Cardiac fibroblast (primary cell): ENCODE data around the gene SEMA7A.
A peak's percentile ranks its signal among the peaks of the same experiment; 100 is the strongest.

ENCODE experiments used
- DNase-seq, 2 donors: peaks; one replicate each; pipeline versions ENCODE4 v3.0.0 to v3.0.0-alpha.2; 2010; ENCODE audit warnings: low read depth in 2 of 2
- H3K4me3 ChIP-seq, 2 donors: replicated peaks in 1 of 2; 1 replicate in 1 of 2; 2 replicates in 1 of 2; pipeline ENCODE4 v1.5.1; 2011; ENCODE audit warnings: low read depth in 2 of 2, low read length in 2 of 2, mild to moderate bottlenecking in 2 of 2, moderate library complexity in 1 of 2
- TF ChIP-seq, protein P1 (sequence below): IDR thresholded peaks from one replicate; pipeline ENCODE4 v1.5.1; 2011; ENCODE audit warnings: low read depth, mild to moderate bottlenecking, low read length, inconsistent platforms

SEMA7A gene

DNA sequence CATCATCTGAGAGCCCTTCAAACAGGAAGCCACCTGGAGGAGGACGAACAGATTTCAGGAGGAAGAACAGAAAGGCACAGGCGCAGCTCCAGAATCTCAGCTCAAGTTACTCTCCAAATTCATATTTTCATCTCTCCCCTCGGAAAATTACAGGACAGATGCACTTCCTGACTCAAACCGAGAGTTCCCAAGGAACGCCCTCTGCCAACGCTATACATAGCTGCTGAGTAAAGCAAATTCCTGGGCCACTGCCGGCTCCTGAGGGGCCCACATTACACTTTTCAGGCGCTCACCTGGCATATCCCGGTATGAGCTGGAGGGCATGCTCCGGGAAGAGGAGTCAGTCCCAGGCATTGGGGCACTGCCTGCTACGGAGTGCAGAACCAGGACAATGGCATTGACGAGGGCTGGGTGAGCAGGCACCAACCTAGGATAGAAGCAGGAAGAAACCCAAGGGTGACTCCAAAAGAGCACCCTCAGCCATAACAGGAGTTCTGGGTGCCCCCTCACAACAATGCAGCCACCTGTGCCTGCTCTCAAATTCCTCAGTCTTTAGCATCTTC, 16.0 kb upstream of the SEMA7A start:
- TF ChIP-seq, protein P1, sequence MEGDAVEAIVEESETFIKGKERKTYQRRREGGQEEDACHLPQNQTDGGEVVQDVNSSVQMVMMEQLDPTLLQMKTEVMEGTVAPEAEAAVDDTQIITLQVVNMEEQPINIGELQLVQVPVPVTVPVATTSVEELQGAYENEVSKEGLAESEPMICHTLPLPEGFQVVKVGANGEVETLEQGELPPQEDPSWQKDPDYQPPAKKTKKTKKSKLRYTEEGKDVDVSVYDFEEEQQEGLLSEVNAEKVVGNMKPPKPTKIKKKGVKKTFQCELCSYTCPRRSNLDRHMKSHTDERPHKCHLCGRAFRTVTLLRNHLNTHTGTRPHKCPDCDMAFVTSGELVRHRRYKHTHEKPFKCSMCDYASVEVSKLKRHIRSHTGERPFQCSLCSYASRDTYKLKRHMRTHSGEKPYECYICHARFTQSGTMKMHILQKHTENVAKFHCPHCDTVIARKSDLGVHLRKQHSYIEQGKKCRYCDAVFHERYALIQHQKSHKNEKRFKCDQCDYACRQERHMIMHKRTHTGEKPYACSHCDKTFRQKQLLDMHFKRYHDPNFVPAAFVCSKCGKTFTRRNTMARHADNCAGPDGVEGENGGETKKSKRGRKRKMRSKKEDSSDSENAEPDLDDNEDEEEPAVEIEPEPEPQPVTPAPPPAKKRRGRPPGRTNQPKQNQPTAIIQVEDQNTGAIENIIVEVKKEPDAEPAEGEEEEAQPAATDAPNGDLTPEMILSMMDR, result no peak
- no peak overlapping the region for H3K4me3 ChIP-seq
- no peak for DNase-seq

- TF ChIP-seq, protein P1, result no peak
- H3K4me3 ChIP-seq, result no peak overlapping the region
- no peak for DNase-seq
These were observed 15.3 kb upstream of the SEMA7A start for GRCh38 chr15:74449095-74449494.

GRCh38 chr15:74445816-74446763, 12.3 kb upstream of the SEMA7A start:
- no peak for DNase-seq
- TF ChIP-seq, protein P1, result no peak
- no peak overlapping the region for H3K4me3 ChIP-seq

GRCh38 chr15:74444106-74445062, 10.6 kb upstream of the SEMA7A start:
- H3K4me3 ChIP-seq, result no peak overlapping the region
- DNase-seq, result no peak
- TF ChIP-seq, protein P1, result no peak

DNA sequence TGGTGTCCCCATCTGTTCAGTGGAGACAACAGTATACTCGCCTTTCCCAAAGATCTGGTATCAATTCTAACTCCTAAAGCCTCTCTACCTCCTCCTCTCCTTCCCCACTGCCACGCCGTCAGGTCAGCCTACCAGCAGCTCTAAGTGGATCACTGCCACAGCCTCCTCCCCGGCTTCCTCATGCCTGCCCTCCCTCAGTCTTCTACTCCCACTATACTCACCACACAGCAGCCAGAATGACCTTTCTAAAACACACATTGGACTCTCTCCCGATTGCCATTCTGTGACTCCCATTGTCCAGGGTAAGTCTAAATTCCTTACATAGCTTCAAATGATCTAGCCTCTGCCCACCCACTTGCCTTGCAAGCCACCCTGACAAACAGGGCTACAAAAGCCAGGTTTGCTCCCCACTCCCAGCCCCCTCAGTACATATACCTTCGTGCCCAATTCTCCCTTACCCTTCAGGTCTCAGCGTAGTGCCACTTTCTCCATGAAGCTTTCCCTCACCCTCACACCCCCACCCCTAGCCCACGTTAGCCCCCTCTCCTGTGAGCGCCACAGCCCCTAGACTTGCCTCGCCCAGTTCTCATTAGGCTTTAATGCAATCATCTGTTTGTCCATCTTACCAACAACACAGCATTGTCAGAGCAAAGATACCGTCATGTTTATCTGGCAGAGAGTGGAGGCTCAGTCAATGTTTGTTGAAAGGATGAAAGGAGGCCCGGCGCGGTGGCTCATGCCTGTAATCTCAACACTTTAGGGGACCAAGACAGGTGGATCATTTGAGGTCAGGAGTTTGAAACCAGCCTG, 9.5 kb upstream of the SEMA7A start:
- DNase-seq, result peak; percentile 38 to 60
- TF ChIP-seq, protein P1, result no peak
- no peak overlapping the region for H3K4me3 ChIP-seq

DNA sequence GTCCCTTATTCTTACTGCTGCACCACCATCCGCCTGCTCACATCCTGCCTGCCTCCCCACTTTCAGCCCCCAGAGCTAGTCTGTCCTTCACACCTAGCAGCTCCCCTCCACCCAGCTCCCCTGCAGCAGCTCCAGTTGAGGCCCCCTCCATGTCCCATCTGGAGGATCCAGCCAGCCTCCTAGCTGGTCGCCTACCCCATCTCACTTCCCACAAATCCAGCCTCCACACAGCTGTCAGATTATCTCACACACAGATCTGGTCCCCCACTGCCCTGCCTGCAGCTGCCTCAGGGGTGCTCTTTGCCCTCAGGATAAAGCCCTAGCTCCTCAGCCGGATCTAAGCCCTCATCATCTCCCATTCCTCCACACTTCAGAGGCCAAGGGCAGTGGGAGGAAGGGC, 8.8 kb upstream of the SEMA7A start:
- no peak overlapping the region for H3K4me3 ChIP-seq
- TF ChIP-seq, protein P1, result no peak
- DNase-seq, result no peak
